Chondrocyte (in vitro differentiated cells): ENCODE results near the gene C4orf17. TPM values are rescaled to one million over a fixed set of nuclear protein-coding genes. Genes with fewer than 3 reads are reported as not detected.

ENCODE experiments used
- DNase-seq: peaks from one replicate; pipeline ENCODE4 v3.0.0; 2021; ENCODE audit warnings: mixed read lengths, low spot score
- H3K27ac Mint-ChIP-seq: one replicate; pipeline ENCODE4 v1.8.0; 2021; ENCODE audit warnings: mild to moderate bottlenecking, moderate library complexity, mixed read lengths; ENCODE audit not compliant: unreplicated experiment
- H3K27me3 Mint-ChIP-seq: 2 replicates; pipeline ENCODE4 v1.8.0; 2021; ENCODE audit warnings: low read depth, mixed read lengths
- H3K36me3 Mint-ChIP-seq: 2 replicates; pipeline ENCODE4 v1.8.0; 2021; ENCODE audit warnings: low read depth, mixed read lengths
- H3K4me1 Mint-ChIP-seq: 2 replicates; pipeline ENCODE4 v1.8.0; 2021; ENCODE audit warnings: low read depth, mild to moderate bottlenecking, mixed read lengths
- H3K4me3 Mint-ChIP-seq: one replicate; pipeline ENCODE4 v1.8.0; 2021; ENCODE audit warnings: mild to moderate bottlenecking, moderate library complexity, mixed read lengths; ENCODE audit not compliant: unreplicated experiment
- H3K9me3 Mint-ChIP-seq: 2 replicates; pipeline ENCODE4 v1.8.0; 2021; ENCODE audit warnings: low read depth, mixed read lengths
- total RNA-seq: library from RNA; stranded (reverse); gene quantifications from 3 replicates; pipeline ENCODE4 v1.2.1, GENCODE V29; 2021
- TF ChIP-seq, protein P1 (sequence below): fragments of 200-600 bp; sonication (generic); IDR thresholded peaks from 2 replicates; pipeline ENCODE4 v1.5.0; 2021; ENCODE audit warnings: antibody characterized with exemption, mild to moderate bottlenecking, moderate library complexity

The C4orf17 gene
- total RNA-seq, 1 donor from 2014 or later: not detected

DNA sequence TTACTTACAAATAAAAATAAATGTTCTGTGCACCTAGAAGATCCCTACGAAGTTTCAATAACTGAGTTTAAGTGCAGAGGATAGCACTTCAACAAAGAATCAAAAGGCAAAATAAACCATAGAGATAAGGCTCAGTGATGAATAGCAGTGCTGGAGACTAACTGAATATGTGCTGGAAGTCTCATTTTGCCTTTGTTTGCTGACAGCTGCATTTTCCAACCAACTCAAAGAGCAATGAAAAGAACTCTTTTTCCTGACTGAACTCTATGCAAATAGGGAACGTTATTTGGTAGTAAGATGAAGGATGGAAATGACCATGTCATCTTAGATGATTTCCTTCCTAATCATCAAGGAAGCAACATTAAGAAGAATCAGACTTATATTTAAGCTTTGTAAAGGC, 42.9 kb upstream of the C4orf17 start:
- no peaks in the 10 kb centered on the region for H3K36me3 Mint-ChIP-seq
- H3K4me3 Mint-ChIP-seq: no peak overlapping the region
- no peaks in the 10 kb centered on the region for H3K9me3 Mint-ChIP-seq
- no peak overlapping the region for H3K27ac Mint-ChIP-seq
- peaks cover 18% of the 10 kb centered on the region for H3K27me3 Mint-ChIP-seq
- TF ChIP-seq, protein P1, sequence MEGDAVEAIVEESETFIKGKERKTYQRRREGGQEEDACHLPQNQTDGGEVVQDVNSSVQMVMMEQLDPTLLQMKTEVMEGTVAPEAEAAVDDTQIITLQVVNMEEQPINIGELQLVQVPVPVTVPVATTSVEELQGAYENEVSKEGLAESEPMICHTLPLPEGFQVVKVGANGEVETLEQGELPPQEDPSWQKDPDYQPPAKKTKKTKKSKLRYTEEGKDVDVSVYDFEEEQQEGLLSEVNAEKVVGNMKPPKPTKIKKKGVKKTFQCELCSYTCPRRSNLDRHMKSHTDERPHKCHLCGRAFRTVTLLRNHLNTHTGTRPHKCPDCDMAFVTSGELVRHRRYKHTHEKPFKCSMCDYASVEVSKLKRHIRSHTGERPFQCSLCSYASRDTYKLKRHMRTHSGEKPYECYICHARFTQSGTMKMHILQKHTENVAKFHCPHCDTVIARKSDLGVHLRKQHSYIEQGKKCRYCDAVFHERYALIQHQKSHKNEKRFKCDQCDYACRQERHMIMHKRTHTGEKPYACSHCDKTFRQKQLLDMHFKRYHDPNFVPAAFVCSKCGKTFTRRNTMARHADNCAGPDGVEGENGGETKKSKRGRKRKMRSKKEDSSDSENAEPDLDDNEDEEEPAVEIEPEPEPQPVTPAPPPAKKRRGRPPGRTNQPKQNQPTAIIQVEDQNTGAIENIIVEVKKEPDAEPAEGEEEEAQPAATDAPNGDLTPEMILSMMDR: no peak
- DNase-seq: no peak
- no peaks in the 10 kb centered on the region for H3K4me1 Mint-ChIP-seq

GRCh38 chr4:99468889-99469288, 41.9 kb upstream of the C4orf17 start:
- no peaks in the 10 kb centered on the region for H3K9me3 Mint-ChIP-seq
- no peaks in the 10 kb centered on the region for H3K36me3 Mint-ChIP-seq
- no peak overlapping the region for H3K4me3 Mint-ChIP-seq
- TF ChIP-seq, protein P1: no peak
- no peak for DNase-seq
- H3K27me3 Mint-ChIP-seq: peaks cover 16% of the 10 kb centered on the region
- H3K27ac Mint-ChIP-seq: no peak overlapping the region
- no peaks in the 10 kb centered on the region for H3K4me1 Mint-ChIP-seq

DNA sequence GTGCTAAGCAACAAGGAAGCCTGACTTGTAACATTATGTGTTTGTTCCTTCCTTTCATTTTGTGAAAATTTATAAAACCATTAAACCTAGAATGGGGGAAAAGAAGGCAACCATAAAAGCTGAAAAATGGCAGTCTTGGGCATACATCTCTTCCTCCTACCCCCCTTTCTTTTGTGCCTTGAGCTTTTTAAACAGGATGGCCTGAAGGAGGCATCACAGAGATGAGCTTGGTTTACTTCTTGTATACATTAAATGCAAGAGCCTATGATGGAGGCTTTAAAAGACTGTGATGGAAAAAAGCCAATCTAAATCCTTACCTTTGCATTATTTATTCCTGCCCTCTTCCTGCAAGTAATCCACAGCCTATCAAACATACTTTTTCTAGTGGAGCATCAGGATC, 39.5 kb upstream of the C4orf17 start:
- no peak for DNase-seq
- Mint-ChIP-seq H3K36me3 (no peaks in the 10 kb centered on the region), H3K27me3 (peaks cover 15% of the 10 kb centered on the region), H3K4me1 (no peaks in the 10 kb centered on the region), H3K27ac (no peak overlapping the region), H3K9me3 (no peaks in the 10 kb centered on the region), H3K4me3 (no peak overlapping the region)
- TF ChIP-seq, protein P1: no peak

- Mint-ChIP-seq H3K36me3 (no peaks in the 10 kb centered on the region), H3K27ac (no peak overlapping the region), H3K4me3 (no peak overlapping the region), H3K9me3 (no peaks in the 10 kb centered on the region), H3K4me1 (no peaks in the 10 kb centered on the region), H3K27me3 (peaks cover 15% of the 10 kb centered on the region)
- TF ChIP-seq, protein P1: no peak
- no peak for DNase-seq
These were observed 38.9 kb upstream of the C4orf17 start for GRCh38 chr4:99471896-99472295.

- peaks cover 13% of the 10 kb centered on the region for H3K27me3 Mint-ChIP-seq
- H3K36me3 Mint-ChIP-seq: no peaks in the 10 kb centered on the region
- no peak overlapping the region for H3K4me3 Mint-ChIP-seq
- TF ChIP-seq, protein P1: no peak
- H3K27ac Mint-ChIP-seq: no peak overlapping the region
- no peaks in the 10 kb centered on the region for H3K9me3 Mint-ChIP-seq
- no peaks in the 10 kb centered on the region for H3K4me1 Mint-ChIP-seq
- no peak for DNase-seq
These were observed 37.7 kb upstream of the C4orf17 start for GRCh38 chr4:99473131-99473530.
